Calu3 (cell line): Measurements from ENCODE around the gene FAM81A. TPM values are rescaled to one million over a fixed set of nuclear protein-coding genes. Genes with fewer than 3 reads are reported as not detected.

Experiments used
- BruUV-seq: library from RNA; stranded (reverse); fragments of 400-500 nt; replicated peaks from 2 replicates; lab custom pipeline; 2021; lab: Mats Ljungman, UMichigan
- CTCF ChIA-PET: fragments of 300-600 bp; sonication (Branson Sonifier 250); formaldehyde crosslinking; loops from one replicate; lab custom pipeline; 2022; ENCODE audit warnings: antibody characterized with exemption; lab: Charles Lee
- DNase-seq: peaks from one replicate; pipeline ENCODE4 v3.0.0; 2022
- H3K27ac Mint-ChIP-seq: one replicate; pipeline ENCODE4 v1.8.0; 2022; ENCODE audit warnings: mixed read lengths; ENCODE audit not compliant: unreplicated experiment
- H3K27me3 Mint-ChIP-seq: one replicate; pipeline ENCODE4 v1.8.0; 2022; ENCODE audit warnings: mixed read lengths; ENCODE audit not compliant: unreplicated experiment
- H3K36me3 Mint-ChIP-seq: one replicate; pipeline ENCODE4 v1.8.0; 2022; ENCODE audit warnings: mild to moderate bottlenecking, moderate library complexity, mixed read lengths; ENCODE audit not compliant: insufficient read depth, unreplicated experiment
- H3K4me1 Mint-ChIP-seq: one replicate; pipeline ENCODE4 v1.8.0; 2022; ENCODE audit warnings: mild to moderate bottlenecking, low read depth, mixed read lengths; ENCODE audit not compliant: unreplicated experiment
- H3K4me3 Mint-ChIP-seq: one replicate; pipeline ENCODE4 v1.8.0; 2022; ENCODE audit warnings: mild to moderate bottlenecking, low read depth, moderate library complexity, mixed read lengths; ENCODE audit not compliant: unreplicated experiment
- H3K9me3 Mint-ChIP-seq: one replicate; pipeline ENCODE4 v1.8.0; 2022; ENCODE audit warnings: low read depth, mixed read lengths; ENCODE audit not compliant: unreplicated experiment
- intact Hi-C: fragments of 100-400 bp; cut with micrococcal nuclease; formaldehyde crosslinking; loops from one replicate; pipeline ENCODE4 v1.10.0; 2022; ENCODE audit not compliant: unreplicated experiment
- total RNA-seq: library from RNA; stranded (reverse); gene quantifications from 2 replicates; pipeline ENCODE4 v1.2.3, GENCODE V29; 2022
- TF ChIP-seq, protein P1 (sequence below): fragments of 200-600 bp; IDR thresholded peaks from one replicate; pipeline ENCODE4 v1.8.0; 2022; ENCODE audit warnings: antibody characterized with exemption; ENCODE audit not compliant: unreplicated experiment

Gene FAM81A
- total RNA-seq, 1 experiment from 2014 or later: 16.0 TPM

DNA sequence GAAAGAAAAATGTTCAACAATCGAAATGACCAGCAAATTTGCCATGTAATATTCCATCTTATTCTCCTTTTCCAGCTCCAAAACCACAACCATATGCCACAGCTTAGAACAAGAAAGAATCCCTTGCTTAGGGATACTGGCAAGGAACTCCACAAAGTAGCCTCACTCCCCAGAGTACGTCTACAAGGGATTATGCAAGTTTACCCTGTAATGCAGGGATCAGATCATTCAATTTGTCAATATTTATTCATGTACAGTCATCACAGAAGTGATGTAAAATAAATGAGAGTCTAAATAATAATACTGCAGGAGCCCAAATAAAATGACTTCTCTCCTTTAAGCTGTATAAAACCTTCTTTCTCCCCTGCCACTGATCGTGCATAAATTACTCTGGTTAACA, 41.8 kb upstream of the FAM81A start:
- H3K4me3 Mint-ChIP-seq: no peak overlapping the region
- H3K36me3 Mint-ChIP-seq: no peaks in the 10 kb centered on the region
- H3K27ac Mint-ChIP-seq: no peak overlapping the region
- BruUV-seq: no TSS peak
- intact Hi-C loops: no loop called here
- TF ChIP-seq, protein P1, sequence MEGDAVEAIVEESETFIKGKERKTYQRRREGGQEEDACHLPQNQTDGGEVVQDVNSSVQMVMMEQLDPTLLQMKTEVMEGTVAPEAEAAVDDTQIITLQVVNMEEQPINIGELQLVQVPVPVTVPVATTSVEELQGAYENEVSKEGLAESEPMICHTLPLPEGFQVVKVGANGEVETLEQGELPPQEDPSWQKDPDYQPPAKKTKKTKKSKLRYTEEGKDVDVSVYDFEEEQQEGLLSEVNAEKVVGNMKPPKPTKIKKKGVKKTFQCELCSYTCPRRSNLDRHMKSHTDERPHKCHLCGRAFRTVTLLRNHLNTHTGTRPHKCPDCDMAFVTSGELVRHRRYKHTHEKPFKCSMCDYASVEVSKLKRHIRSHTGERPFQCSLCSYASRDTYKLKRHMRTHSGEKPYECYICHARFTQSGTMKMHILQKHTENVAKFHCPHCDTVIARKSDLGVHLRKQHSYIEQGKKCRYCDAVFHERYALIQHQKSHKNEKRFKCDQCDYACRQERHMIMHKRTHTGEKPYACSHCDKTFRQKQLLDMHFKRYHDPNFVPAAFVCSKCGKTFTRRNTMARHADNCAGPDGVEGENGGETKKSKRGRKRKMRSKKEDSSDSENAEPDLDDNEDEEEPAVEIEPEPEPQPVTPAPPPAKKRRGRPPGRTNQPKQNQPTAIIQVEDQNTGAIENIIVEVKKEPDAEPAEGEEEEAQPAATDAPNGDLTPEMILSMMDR: no peak
- no peaks in the 10 kb centered on the region for H3K27me3 Mint-ChIP-seq
- CTCF ChIA-PET: interaction anchor here (2.0 kb wide), 1 partner anchor 14 kb away, joined by 7 read pairs; no protein-coding TSS in a partner anchor
- DNase-seq: no peak
- H3K9me3 Mint-ChIP-seq: no peaks in the 10 kb centered on the region
- H3K4me1 Mint-ChIP-seq: peaks cover 21% of the 10 kb centered on the region

DNA sequence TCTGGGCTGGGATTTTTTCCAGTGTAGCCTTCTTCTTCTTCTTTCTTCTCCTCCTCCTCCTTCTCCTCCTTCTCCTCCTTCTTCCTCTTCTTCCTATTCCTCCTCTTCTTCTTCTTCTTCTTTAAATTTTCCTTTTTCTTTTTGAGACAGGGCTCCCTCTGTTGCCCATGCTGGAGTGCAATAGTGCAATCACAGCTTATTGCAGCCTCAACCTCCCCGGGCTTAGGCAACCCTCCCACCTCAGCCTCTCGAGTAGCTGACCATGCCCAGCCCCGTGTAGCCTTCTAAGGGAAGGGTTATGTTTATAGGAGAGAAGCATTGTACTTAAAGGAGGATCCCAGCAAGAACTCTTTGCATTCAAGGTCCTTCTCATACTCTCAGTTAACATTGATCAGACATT, 41.3 kb upstream of the FAM81A start:
- peaks cover 25% of the 10 kb centered on the region for H3K4me1 Mint-ChIP-seq
- no peak overlapping the region for H3K27ac Mint-ChIP-seq
- H3K9me3 Mint-ChIP-seq: no peaks in the 10 kb centered on the region
- H3K36me3 Mint-ChIP-seq: no peaks in the 10 kb centered on the region
- DNase-seq: no peak
- no peaks in the 10 kb centered on the region for H3K27me3 Mint-ChIP-seq
- TF ChIP-seq, protein P1: no peak
- intact Hi-C loops: no loop called here
- no TSS peak for BruUV-seq
- CTCF ChIA-PET: interaction anchor here (2.0 kb wide), 1 partner anchor 14 kb away, joined by 7 read pairs; no protein-coding TSS in a partner anchor
- H3K4me3 Mint-ChIP-seq: no peak overlapping the region

DNA sequence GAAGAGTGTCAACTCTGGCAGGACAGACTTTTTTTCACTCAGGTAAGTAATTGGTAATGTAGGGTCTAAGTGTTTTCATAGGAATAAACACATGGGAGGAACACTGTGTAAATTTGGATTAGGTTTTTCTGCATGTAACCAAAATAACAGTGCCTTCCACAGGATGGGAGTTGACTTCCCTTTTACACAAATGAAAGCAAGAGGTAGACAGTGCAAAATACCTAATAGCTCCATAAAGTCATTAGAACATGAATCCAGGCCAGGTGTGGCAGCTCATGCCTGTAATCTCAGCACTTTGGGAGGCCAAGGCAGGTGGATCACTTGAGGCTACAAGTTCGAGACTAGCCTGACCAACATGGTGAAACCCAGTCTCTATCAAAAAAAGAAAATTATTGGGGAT, 39.8 kb upstream of the FAM81A start:
- no peaks in the 10 kb centered on the region for H3K36me3 Mint-ChIP-seq
- CTCF ChIA-PET: interaction anchor here (1.2 kb wide), 1 partner anchor 12 kb away, joined by 3 read pairs; no protein-coding TSS in a partner anchor
- intact Hi-C loops: no loop called here
- no peak for DNase-seq
- TF ChIP-seq, protein P1: no peak
- no TSS peak for BruUV-seq
- H3K9me3 Mint-ChIP-seq: no peaks in the 10 kb centered on the region
- H3K4me1 Mint-ChIP-seq: peaks cover 28% of the 10 kb centered on the region
- H3K27ac Mint-ChIP-seq: no peak overlapping the region
- H3K27me3 Mint-ChIP-seq: no peaks in the 10 kb centered on the region
- H3K4me3 Mint-ChIP-seq: no peak overlapping the region

DNA sequence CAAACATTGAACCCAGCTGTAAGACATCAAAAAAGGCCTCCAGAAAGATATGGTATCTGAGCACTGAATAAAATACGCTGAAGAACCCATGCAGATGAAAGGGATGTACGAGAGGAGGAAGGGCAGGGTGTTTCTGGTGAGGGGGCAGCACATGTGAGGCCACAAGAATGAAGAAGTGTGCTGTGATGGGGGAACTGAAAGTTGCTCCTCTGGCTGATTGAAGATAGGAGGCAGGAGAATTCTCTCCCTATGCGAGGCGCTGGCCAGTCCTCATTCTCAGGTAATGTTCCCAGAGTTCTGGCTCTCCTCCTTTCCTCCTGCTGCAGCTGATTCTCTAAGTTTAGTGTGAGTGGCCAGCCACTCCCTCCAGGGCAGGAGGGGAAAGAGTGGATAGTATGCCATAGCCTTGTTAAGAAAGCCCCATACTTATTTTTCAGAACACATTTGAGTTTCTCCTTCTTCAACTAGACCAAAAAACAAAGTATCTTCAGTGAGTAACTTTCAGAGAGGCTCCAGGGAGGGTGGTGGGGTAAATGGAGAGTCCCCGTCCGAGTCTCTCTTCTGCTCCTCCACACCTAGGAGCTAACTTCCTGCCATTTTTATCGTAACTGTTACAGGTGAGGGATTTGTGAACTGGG, 38.4 kb upstream of the FAM81A start:
- Mint-ChIP-seq H3K4me1 (peaks cover 28% of the 10 kb centered on the region), H3K27ac (no peak overlapping the region), H3K27me3 (no peaks in the 10 kb centered on the region), H3K9me3 (no peaks in the 10 kb centered on the region), H3K36me3 (no peaks in the 10 kb centered on the region), H3K4me3 (no peak overlapping the region)
- CTCF ChIA-PET: no interaction called here
- no TSS peak for BruUV-seq
- TF ChIP-seq, protein P1: no peak
- no peak for DNase-seq
- intact Hi-C loops: no loop called here
